ENCODE results near the gene CDC42.
A peak's percentile ranks its signal among the peaks of the same experiment; 100 is the strongest.

Gene CDC42

DNA sequence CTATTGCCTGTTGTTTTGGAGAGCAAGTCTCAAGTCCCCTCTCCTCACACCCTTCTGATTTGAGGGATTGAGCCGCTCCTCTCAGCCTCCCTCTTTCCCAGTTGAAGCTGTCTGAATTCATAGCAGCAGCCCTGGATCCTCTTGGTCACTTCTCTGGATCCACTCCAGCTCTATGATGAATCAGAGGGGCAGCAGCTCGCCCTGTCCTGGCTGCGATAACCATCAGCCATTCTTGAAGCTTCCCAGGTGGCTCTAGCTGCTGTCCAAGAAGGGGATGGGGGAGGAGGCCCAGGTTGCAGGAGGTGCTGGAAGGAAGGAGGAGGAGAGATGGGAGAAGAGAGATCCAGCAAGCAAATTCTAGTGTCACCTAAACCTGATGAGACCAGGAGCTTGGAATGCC is 59.1 kb downstream of the CDC42 start:
- no peak for DNase-seq

DNA sequence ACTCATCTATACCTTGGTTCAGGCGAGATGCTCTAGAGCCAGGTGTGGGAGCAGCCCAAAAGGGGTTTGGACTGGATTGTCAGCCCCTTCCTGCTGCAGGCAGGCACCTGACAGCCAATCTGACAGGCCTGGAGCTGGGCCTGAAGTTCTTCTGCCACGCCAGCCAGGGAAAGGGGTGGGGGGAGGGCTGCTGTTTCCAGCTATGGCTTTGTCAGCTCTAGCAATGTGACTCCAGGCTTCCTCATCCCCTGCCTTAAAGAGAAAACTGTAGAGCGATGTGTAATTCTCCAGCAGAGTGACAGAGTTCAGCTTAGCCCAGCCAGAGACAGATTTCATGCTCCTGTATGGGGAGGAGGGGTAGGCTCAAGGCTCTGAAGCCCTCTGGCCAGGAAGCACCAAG is 60.0 kb downstream of the CDC42 start:
- no peak for DNase-seq

DNA sequence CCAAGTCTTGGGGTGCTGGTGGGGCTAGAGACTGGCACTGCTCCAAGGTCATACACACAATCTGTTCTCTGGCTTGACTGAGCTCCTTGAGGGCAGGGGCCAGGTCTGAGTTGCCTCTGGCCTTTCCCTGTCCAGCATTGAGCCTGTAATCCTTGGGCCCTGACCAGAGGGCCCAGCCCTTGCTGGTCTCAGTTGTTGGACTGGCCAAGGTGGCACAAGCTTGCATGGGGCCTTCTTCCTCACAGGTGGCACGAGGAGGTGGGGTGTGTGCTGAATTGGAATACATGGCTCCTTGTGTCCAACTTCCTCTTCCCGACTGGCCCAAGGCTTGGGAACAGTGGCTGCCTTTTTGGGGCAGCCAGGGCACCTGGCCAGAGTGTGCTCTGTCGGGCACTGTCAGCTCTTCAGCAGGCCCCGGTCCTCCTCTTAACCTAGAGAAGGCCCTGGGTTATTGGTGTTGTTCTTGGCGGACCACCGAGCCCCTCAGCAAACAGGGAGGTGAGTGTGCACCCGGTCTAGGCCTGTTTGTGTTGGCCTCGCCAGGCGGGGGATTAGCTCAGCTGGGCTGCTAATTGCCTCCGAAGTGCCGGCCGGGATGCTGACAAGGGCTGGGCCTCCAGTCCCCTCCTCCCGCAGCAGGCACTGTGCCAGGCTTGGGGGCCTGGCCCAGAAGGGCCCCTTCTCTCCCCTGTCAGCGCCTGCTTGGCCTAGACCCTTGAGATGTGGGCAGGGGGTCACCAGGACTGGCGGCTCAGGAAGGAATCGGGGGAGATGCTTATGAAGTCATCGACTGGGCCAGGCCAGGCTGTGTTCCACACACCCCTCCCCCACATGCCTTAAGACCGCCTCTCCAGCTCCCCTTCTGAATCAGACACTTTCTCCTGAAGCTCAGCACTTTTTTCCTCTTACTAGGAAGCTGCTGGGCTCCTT is 61.8 kb downstream of the CDC42 start:
- DNase-seq: no peak

DNA sequence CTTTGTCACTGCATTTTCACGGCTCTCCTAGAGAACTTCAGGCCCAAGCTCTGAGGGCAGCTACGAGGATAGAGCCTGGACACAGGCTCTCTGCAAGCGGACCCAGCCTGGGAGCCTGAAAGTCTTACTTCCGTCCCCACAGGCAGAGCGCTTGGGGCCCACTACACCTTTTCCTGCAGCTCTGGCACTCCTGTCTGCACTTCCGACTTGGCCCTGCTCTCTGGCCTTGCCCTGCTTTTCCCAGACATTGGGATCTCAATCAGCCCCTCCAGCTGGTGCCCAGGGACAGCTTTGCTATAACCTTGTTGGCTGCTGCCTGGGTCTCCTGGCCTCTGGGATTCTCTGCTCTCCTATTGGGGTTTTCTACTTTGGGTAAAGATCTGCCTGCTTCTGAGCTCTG is 62.8 kb downstream of the CDC42 start:
- DNase-seq: no peak

DNA sequence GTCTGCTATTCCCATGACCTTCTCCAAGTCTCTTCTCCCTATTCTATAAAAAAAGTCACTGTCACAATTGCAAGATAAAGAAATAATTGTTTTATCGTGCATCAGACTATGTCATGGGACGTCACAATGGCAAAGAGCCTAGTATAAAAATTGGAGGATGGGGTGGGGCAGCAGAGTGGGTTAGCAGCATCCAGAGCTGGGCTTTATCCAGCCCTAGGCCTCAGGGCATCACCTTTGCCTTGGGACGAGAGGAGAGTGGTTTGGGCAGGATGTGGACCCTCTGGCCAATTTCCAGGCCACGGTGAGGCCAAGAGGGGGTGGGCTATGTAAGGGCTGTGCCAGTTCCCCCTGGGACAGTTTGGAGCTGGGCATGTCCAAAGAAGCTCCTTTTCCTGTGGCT is 64.7 kb downstream of the CDC42 start:
- DNase-seq: no peak

DNA sequence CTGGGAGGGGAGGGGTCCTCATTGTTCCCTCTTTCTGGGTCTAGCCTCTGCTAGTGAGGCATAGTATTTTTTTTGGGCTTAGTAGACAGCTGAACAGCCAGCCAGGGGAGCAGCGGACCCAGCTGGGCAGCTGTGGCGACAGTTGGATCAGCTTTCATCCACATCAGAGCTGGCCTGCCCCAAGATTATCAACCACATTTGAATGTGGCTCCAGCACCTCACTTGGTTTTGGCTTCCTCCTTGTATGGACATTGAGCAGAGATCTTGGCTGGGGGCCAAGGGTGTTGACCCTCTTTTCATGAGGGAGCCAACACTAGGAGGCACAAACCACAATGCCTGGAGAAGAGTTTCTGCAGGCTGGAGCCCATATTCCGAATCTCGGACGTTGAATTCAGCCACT is 65.3 kb downstream of the CDC42 start:
- no peak for DNase-seq

DNA sequence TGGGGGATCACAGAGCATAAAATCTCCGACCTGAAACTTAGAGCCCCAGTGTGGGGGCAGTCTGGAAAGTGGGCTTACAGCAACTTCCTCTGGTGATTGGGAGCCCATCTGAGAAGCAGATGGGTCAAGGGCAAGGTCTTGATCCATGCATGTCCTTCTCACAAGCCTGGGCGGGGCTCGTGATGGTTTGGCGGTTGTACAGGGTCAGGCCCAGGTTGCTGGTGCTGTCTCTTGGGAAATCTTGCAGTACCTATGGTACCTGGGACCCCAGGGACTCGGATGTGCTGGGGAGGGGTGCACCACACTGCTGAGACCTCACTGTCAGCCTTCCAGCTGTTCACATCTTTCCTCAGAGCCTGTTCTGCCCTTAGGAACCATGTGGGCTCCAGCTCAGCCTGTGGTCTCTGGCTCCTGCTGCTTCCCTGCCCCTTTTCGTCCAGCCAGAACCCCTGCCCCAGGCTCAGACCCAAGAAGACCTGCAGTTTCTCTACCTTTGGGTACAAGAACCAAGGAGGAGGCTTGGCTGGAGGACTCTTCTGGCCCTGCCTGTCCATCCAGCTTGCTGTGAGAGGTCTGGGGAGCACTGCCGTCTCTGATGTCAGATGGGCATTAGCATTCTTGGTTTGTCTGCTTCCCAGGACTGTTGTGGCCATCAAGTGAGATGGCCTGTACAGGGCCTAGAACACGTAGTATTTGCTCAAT is 65.9 kb downstream of the CDC42 start:
- DNase-seq: no peak

DNA sequence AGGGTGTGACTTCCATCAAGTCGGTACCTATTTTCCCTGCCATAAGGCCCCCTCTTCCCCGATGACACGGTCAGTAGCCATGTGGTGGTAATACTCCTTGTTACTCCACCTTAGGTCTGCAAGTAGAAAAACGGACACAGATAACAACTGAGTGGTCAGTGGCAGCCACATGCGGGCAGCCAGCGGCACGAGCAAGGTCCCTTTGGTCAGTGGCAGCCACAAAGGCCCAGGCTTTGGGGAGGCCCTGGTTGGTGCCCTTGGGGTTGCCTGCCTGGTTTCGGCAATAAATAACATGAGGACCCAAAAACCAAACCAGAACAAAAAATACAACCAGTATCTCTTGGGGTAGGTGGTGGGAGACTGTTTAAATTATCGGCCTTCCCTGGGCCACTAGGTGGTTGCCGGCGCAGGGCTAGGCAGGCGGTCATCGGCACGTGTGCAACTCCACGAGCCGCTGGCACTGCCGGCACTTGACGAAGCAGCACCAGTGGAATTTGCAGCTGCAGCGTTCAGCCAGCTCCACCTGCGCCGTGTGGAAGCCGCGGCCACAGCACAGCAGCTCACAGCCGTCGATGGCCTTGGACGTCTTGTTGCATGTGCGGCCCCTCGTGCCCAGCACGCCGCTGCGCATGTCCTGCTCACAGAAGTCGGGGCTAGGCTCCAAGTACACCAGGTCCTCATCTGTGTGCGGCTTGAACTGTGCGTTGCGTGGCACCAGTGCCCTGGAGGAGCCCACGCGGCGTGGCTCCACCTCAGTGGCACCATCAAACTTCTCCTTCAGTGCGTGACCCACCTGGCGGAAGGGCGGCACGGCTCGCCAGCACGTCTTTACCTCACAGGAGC is 67.3 kb downstream of the CDC42 start:
- DNase-seq: no peak

DNA sequence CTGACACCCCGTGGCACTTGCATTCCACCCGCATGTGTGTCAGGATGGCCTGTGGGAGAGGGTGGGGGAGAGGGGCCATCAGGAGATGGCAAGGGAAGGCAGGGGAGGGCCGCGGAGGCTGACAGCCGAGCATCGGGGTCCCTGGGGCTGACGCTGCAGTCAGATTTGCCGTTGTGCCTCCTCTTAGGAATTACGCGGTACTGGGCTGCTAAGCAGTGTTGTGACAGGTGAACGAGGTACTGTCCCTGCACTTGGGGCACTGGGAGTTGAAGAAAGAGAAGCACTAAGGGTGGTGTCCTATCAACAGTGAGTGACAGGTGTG is 67.9 kb downstream of the CDC42 start:
- DNase-seq: no peak

DNA sequence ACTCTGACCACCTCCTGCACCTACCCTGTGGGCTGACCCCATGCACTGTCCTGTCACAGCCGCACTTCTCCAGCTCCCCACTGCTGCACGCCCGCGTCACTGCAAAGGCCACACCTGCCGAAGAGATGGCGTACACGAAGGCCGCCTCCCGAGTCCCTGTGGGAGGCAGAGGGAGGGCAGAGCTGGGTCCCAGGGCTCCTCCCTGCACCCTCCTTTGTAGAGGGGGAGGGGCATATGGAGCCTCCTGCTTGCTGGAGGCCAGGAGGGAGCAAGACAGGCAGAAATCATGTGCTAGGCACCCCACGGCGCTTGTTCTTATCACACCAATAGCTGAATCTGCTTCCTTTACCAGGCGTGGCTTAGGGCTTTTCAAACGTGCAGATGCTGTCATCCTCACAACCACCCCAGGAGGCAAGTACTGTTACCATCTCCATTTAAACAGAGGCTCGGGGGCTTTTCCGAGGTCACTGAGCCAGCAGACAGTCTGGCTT is 69.0 kb downstream of the CDC42 start:
- no peak for DNase-seq

DNA sequence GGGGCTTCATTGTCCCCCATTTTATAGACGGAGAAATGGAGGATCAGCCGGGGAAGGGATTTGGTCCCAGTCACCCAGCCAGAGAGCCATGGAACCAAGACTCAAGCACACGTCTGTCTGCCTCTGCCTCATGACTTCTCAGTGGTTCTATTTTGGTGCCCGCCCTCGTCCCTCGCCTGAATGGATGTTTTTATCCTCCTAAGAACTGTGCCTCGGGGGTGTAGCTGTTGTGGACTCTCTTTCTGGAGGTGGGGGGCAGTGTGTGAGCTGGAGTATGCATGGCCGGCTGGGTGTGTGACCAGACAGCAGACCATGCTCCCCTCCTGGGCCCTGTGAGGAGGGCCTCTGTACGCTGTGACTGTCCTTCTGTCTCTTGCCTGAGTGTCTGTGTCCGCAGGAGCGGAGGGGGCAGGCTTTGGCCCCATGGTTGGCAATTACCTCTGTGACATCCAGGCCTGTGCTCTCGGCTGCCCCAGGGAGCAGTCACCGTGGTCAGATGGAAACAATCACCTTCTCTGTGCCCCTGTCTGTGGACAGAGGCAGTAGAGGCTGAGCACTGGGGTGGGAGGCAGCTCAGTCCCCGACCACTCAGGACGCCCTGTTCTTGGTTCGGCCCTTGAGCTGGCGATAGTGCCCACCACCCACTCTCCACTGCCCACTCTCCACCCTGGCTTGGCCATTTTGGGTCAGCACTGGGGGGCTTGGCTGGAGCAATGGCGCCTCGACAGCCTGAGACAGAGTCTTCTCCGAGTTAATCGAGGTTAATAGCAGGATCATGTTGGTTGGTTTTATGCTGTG is 70.0 kb downstream of the CDC42 start:
- no peak for DNase-seq

DNA sequence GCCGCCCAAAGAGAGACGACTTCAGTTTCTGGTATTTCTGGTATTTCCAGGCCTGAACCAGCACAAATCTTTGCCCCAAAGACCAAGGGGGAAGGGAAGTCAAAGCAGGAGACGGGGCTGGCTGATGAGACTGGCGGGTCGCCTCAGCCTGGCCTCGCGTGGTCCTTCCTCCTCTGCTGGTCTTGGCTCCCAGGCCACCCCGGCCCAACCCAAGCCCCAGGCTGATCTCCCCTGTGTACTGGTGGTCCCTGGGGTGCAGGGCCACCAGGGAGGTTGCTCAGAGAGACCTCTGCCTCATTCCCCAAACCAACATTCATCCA is 70.5 kb downstream of the CDC42 start:
- DNase-seq: no peak

DNA sequence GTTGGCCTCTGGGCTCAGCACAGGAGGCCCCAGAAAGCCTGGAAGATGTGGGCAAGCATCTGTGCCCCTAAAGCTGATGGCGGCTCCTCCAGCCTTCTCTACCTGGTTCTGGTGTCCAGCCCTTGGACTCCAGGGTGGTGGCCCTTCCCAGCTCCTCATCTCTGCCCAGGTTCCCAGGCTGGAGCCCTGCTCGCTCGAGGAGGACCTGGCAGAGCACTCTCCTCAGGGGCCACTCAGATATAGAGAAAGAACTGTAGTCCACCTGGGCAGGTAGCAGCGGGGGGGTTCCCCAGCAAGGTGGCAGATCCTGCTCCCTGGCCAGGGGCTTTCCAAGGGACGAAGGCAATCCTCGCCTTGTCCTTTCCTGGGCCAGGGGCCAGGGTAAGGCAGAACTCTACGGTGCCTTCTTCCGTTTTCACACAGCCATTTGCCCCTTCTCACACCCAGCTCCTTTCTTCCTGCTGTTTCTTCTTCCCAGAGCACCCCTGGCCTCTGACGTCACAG is 71.4 kb downstream of the CDC42 start:
- DNase-seq: no peak

DNA sequence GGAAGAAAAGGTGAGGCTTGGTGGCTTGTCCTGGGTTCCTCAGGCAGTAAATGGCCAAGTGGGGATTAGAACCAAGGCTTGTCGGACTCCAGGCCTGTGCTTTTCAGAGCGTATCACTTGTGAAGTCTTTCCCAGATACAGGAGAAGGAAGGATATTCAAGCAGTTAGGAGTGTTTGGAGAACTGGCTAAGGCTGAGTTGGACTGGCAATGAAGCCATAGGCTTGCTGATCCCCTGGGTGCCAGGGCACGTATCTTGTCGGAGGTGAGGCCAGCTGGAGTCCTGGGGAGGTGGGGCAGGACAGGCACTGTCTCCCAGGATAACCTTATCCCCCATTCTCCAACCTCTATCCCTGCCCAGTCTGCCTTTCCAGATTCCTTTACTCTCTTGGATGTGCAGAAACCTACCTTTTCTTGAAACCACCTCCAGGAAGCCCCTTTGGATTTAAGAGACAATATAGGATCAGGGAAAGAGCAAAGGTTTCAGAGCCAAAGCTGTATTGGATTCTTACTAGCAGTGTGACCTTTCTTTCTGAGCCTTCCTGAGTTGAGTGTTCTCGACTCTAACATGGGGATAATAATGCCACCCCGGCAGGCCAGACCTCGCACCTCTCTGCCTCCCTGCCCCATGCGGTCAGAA is 72.2 kb downstream of the CDC42 start:
- DNase-seq: no peak

DNA sequence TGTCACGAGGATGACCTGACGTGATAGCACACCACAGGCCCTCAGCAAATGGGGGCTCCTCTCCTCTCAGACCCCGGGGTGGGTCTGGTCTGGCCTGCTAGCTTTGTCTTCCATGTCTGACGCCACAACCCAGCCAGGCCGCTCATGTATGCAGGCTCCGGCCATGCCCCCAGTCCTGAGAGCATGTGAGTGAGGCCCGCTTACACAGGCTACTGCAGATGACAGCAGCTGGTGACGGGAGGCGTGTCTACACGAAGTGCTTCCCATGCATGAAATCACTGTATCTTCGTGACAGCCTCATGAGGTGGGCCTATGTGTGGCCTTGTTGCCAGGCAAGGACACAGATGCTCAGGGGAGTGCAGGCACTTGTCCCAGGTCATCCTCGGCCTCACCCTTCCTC is 74.0 kb downstream of the CDC42 start:
- DNase-seq: no peak

DNA sequence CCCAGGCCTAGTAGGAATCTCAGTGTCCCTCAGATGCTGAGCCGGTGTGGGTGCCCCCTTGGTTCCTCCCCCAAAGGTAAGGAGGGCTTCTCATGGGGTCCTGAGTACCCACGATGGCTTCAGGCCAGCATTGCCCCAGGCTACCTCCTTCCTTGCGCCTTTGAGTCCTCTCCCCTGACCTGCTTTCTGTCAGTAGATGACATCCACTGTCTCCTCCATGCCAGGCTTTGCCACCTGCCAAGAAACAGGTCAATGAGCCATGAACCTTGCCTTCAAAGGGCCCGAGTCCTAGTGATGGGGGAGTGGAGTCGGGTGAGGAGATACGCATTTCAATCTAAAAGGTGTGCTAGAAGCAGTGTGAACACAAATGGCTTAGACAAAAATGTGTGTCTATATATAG is 74.7 kb downstream of the CDC42 start:
- DNase-seq: no peak

DNA sequence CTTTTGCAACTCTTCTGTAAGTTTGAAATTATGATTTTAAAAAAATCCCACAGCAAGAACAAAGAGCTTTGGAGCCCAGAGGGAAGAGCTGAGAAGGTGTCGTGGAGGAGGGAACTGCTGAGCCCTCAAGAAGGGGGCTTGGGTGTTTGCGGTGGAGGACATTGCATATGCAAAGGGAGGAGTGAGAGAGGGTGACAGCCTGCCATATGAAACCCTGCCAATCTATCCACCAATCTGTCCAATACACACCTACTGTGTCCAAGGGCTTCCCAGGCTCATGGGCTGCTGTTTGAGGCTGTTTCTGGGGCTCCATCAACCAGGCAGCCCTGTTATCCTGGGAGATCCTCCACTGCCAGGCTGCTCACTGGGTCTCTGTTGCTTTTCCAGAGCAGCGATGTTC is 75.2 kb downstream of the CDC42 start:
- DNase-seq: no peak

DNA sequence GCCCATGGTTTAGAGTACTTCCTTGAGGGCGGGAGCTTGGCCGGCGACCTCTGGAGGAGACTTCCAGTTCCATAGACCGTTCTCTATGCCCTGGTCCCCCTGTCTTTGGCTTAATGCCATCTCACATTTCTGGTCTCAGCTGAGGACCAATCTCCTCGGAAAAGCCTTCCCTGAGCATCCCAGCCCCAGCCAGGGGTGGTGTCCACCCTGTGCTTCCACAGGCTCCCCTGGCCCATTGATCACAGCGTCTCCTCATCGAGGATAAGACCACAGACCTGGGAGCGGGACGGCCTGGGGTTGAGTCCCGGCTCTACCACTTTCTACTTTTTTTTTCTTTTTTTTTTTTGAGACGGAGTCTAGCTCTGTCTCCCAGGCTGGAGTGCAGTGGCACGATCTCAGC is 75.9 kb downstream of the CDC42 start:
- DNase-seq: no peak

DNA sequence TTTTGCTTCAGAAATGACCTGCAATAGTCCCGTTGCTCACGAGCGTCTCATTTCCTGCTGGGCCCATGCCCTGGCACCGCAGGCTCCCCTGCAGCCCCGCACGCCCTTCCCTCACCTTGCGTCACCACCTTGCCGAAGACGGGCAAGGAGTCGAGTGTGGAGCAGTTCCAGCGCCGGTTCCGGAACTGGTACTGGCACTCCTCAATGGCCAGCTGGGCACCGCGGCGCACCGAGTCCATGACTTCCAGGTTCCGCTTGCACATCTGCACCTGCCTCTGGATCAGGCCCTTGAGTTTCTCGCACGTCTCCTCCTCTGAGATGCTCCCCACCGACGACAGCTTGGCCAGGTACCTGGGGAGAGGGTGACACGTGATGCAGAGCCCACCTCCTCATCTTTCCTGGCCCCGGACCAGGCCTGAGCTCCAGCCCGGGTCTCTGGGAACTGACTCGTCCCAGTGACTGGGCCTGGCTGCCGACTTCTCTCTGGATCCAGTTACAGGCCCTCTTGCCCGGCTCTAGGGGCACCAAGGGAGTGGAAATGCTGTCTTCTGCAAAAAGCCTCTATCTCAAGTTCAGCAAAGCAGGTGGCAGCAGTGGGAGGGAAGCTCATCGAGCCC is 77.1 kb downstream of the CDC42 start:
- no peak for DNase-seq

DNA sequence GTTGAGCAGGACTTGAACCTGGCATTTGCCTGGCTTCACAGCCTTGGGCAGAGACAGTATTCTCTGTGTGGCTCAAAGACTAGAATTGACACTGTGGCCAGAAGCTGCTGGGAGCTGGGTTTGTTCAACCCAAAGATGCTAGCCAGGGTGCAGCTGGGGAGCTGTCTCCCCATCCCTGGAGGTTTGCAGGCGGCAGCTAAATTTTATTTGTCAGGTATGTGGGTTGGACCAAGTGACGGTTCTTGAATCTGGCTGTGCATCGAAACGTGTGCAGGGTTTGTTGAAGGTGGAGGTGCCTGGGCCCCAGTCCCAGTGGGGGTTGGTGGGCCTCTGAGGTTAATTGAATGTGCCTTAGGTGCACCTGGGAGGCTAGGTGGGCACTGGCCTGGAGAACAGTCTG is 78.6 kb downstream of the CDC42 start:
- DNase-seq: no peak

DNA sequence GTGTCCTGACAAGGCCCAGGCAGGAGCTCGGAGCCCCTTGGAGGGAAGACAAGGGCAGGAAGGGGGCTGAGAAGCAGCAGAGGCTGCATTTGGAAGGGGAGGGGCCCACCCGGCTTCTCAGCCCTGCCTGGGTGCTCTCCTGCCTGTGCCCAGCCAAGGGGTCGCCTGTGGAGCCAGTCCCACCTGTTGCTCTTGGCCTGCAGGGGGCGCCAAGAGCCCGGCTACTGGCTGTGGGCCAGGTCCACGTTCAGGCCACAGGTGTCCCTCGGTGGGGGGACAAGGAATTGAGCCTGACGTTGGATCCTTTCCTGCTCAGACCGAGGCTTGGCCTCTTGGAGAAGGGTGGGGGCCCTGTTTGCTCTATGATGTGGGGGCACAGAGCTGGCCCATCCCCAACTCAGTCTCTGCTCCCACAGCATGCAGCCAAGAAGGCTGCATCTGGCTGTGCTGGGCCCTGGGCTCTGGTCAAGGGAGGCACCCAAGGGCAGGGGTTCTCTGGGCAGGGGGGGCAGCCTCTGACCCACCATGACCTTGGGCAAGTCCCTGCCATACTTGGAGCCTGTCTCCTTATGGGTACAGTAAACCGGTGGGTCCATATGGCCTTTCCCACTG is 79.5 kb downstream of the CDC42 start:
- DNase-seq: peak; percentile 84
